HepG2 (cell line): ENCODE measurements around the gene C4orf33. TPM values are rescaled to one million over a fixed set of nuclear protein-coding genes. Genes with fewer than 3 reads are reported as not detected.
A peak's percentile ranks its signal among the peaks of the same experiment; 100 is the strongest.

Experiments
- ASH2L ChIP-seq: fragments of 300-600, 200-600 bp; sonication (generic); IDR thresholded peaks from 2 replicates; pipeline ENCODE4 v1.7.0; 2017; ENCODE audit warnings: low read depth, mild to moderate bottlenecking, moderate library complexity, mixed read lengths, low read length; ENCODE audit not compliant: insufficient read length
- ELF1 ChIP-seq: sonication (generic); formaldehyde crosslinking; IDR thresholded peaks from 2 replicates; pipeline ENCODE4 v1.4.0; 2020; ENCODE audit warnings: missing genetic modification reagents
- HNF4A ChIP-seq: sonication (generic); formaldehyde crosslinking; IDR thresholded peaks from 2 replicates; pipeline ENCODE4 v1.4.0; 2020; ENCODE audit warnings: missing genetic modification reagents
- KDM2A ChIP-seq: sonication (generic); formaldehyde crosslinking; IDR thresholded peaks from 2 replicates; pipeline ENCODE4 v1.4.0; 2020; ENCODE audit warnings: low read depth, missing genetic modification reagents, borderline replicate concordance
- MED8 ChIP-seq: sonication (generic); formaldehyde crosslinking; IDR thresholded peaks from 2 replicates; pipeline ENCODE4 v1.8.1; 2023; ENCODE audit warnings: mild to moderate bottlenecking, missing genetic modification reagents; ENCODE audit not compliant: insufficient replicate concordance
- MXD4 ChIP-seq: IDR thresholded peaks from 2 replicates; pipeline ENCODE4 v1.6.1; 2016; ENCODE audit warnings: mild to moderate bottlenecking, missing biosample characterization, missing genetic modification reagents
- MYC ChIP-seq: sonication (generic); formaldehyde crosslinking; IDR thresholded peaks from 2 replicates; pipeline ENCODE4 v1.9.0; 2021; ENCODE audit warnings: missing genetic modification reagents, borderline replicate concordance
- NCOR1 ChIP-seq: fragments of 200-600 bp; sonication (generic); IDR thresholded peaks from 2 replicates; pipeline ENCODE4 v1.7.0; 2017; ENCODE audit warnings: antibody characterized with exemption, low read length, borderline replicate concordance
- PRPF4 ChIP-seq: fragments of 200-400 bp; formaldehyde crosslinking; IDR thresholded peaks from 2 replicates; pipeline ENCODE4 v1.6.1; 2016; ENCODE audit warnings: low read length, low read depth; ENCODE audit not compliant: poor library complexity, severe bottlenecking
- REST ChIP-seq, 2 experiments: IDR thresholded peaks; 2 replicates each; pipeline ENCODE4 v1.6.1; 2011 to 2012; ENCODE audit warnings: low read length in 2 of 2, borderline replicate concordance in 1 of 2, low read depth in 1 of 2, mild to moderate bottlenecking in 1 of 2, moderate library complexity in 1 of 2
- SMC3 ChIP-seq: IDR thresholded peaks from 2 replicates; pipeline ENCODE4 v1.6.1; 2011; ENCODE audit warnings: low read length, improper control_type of control experiment
- SNAI1 ChIP-seq: sonication (generic); formaldehyde crosslinking; IDR thresholded peaks from 2 replicates; pipeline ENCODE4 v1.5.0; 2020; ENCODE audit warnings: mild to moderate bottlenecking, missing genetic modification reagents, borderline replicate concordance
- SRF ChIP-seq: IDR thresholded peaks from 2 replicates; pipeline ENCODE4 v1.6.1; 2011; ENCODE audit warnings: mild to moderate bottlenecking, low read depth, low read length, moderate library complexity
- TAF1 ChIP-seq: sonication (generic); formaldehyde crosslinking; IDR thresholded peaks from 2 replicates; pipeline ENCODE4 v1.4.0; 2020; ENCODE audit warnings: missing genetic modification reagents
- TFDP1 ChIP-seq: IDR thresholded peaks from 2 replicates; pipeline ENCODE4 v1.6.1; 2016; ENCODE audit warnings: missing compliant biosample characterization, missing genetic modification reagents, borderline replicate concordance
- TFE3 ChIP-seq: IDR thresholded peaks from 2 replicates; pipeline ENCODE4 v1.6.1; 2016
- ZNF121 ChIP-seq: sonication (generic); formaldehyde crosslinking; IDR thresholded peaks from 2 replicates; pipeline ENCODE4 v1.5.0; 2020; ENCODE audit warnings: mild to moderate bottlenecking, missing genetic modification reagents
- ZNF292 ChIP-seq: sonication (generic); formaldehyde crosslinking; IDR thresholded peaks from 2 replicates; pipeline ENCODE4 v1.8.1; 2022; ENCODE audit warnings: mild to moderate bottlenecking, low read depth, missing genetic modification reagents, borderline replicate concordance
- ZNF350 ChIP-seq: sonication (generic); formaldehyde crosslinking; IDR thresholded peaks from 2 replicates; pipeline ENCODE4 v1.4.0; 2020; ENCODE audit warnings: mild to moderate bottlenecking, low read depth, missing genetic modification reagents, borderline replicate concordance
- ZNF639 ChIP-seq: conservative IDR thresholded peaks from 2 replicates; pipeline ENCODE4 v1.6.1; 2018; ENCODE audit warnings: missing genetic modification reagents
- ZNF772 ChIP-seq: sonication (generic); formaldehyde crosslinking; IDR thresholded peaks from 2 replicates; pipeline ENCODE4 v1.5.0; 2020; ENCODE audit warnings: mild to moderate bottlenecking, missing genetic modification reagents
- polyA plus RNA-seq, 8 experiments: library from polyadenylated mRNA; depleted of rRNA in 3 of 8; stranded (reverse) in 7 of 8; unstranded in 1 of 8; fragments of >200 nt; fragmentation: Illumina TruSeq in 4 of 8; extraction: Trizol in 4 of 8; gene quantifications; 2 replicates each; pipeline versions ENCODE4 v1.2.1 to v1.2.3, GENCODE V29; 2011 to 2016; ENCODE audit warnings: low read depth in 4 of 8, missing spikeins in 1 of 8, mixed read lengths in 1 of 8; ENCODE audit not compliant: insufficient read depth in 1 of 8
- total RNA-seq, 5 experiments: library from RNA; depleted of rRNA; stranded (reverse); fragments of >200 nt; fragmentation: Illumina TruSeq; extraction: Trizol; gene quantifications; 2 replicates each; pipeline ENCODE4 v1.2.3, GENCODE V29; 2016; ENCODE audit warnings: low read depth in 1 of 5

Gene C4orf33
- total and polyA plus RNA-seq, 2 of the 13 experiments (the other 11 are each of a cell fraction or from before 2014, with no cell fraction given) = 2.8 to 3.3 TPM

GRCh38 chr4:129093191-129093920 lies 2.6 kb upstream of the C4orf33 start, which contains the start of gene SCLT1 (continued):
- TF ChIP-seq TFDP1 (CRISPR knock-in tag) = peak; percentile 90; the same call in 1 of the 2 replicates
- TF ChIP-seq ZNF772 = peak; percentile 76
- TF ChIP-seq TAF1 (CRISPR knock-in tag) = peak; percentile 84; the same call in 1 of the 2 replicates
- TF ChIP-seq ZNF292 (CRISPR knock-in tag) = peak; percentile 81
- peak; percentile 65; the same call in 1 of the 2 replicates for TF ChIP-seq MYC
- TF ChIP-seq PRPF4 = no peak
- TF ChIP-seq ELF1 = peak; percentile 74; the same call in 1 of the 2 replicates
- no peak for TF ChIP-seq SRF
- TF ChIP-seq MED8 (CRISPR knock-in tag) = no peak
- peak; percentile 21; the same call in 1 of the 2 replicates for TF ChIP-seq SMC3
- TF ChIP-seq ZNF121 (CRISPR knock-in tag) = 0 out of 2 replicates have a peak, but pooled peaks have one; percentile 45
- peak; percentile 61; the same call in 1 of the 2 replicates for TF ChIP-seq KDM2A (CRISPR knock-in tag)
- TF ChIP-seq SNAI1 (CRISPR knock-in tag) = 0 out of 2 replicates have a peak, but pooled peaks have one; percentile 53
- TF ChIP-seq HNF4A = peak; percentile 24; the same call in 1 of the 2 replicates
- no peak for TF ChIP-seq REST (IDR thresholded peaks at IDR 0.05; ENCODE audit: borderline replicate concordance in 1 of 2, low read depth in 1 of 2, low read length in 2 of 2)
- no peak; the same call in 1 of the 2 replicates for TF ChIP-seq ZNF639
- no peak for TF ChIP-seq TFE3 (CRISPR knock-in tag)
- peak; percentile 94 for TF ChIP-seq ASH2L
- peak; percentile 58; the same call in 1 of the 2 replicates for TF ChIP-seq NCOR1
- peak; percentile 90; the same call in 1 of the 2 replicates for TF ChIP-seq ZNF350
- TF ChIP-seq MXD4 (CRISPR knock-in tag) = peak; percentile 71
